Stimulated activated CD8-positive, alpha-beta memory T cell treated with anti-CD3 and anti-CD28 coated beads, Interleukin-7, amount 100 ng/mL, for 1 hour (primary cell): ENCODE data around the gene DMBT1.

Experiments
- DNase-seq, 2 donors: peaks; one replicate each; pipeline ENCODE4 v3.0.0-alpha.2; 2020; ENCODE audit warnings: low read depth in 2 of 2

DMBT1 gene

DNA sequence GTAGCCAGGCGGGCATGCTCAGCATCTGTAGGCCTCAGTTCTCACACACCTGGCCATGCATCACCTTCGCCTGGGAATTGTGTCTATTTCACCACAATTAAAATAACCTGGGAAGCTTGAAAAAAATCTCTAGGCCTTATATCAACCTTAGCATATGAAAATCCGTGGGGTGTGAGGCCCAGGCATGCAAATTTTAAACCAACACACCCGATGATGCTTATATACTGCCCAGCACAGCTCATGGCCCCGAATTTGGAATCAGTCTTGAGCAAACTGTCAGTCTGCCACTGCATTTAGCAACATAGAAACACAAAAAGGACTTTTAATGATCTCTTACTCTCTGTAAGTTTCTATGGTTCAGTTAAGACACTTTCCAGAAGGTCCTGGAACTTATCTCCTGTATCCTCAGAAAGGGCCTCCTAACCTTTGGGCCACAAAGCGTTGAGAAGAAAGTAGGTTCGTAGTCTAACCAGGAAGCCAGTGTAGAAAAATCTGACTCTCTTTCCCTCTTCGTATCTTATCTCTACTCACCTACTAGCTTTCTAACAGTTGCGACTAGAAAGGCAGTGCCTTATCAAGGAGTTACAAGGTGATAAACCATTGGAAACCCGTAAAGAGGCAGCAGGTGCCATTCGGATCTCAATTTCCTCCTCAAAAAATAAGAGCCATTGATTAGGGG, 12.0 kb upstream of the DMBT1 start:
- no peak for DNase-seq

DNA sequence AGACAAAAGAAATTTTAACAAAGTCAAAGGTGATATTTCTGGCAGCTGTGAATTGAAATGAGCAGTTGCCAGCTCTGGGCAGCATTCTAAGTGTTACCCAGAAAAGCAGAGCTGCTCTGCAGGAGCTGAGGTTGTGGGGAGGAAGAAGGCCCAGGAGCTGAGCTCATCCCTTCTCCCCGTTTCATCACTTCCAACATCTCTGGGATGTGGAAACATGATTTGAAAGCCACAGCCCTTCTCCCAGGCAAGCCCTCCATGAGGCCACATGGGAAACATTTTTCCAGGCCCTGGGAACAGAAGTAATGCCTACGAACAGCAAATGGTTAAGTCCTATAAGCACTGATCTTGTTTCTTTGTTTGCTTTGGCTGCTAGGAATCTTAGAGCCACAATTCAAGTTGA, 10.9 kb upstream of the DMBT1 start:
- no peak for DNase-seq

DNA sequence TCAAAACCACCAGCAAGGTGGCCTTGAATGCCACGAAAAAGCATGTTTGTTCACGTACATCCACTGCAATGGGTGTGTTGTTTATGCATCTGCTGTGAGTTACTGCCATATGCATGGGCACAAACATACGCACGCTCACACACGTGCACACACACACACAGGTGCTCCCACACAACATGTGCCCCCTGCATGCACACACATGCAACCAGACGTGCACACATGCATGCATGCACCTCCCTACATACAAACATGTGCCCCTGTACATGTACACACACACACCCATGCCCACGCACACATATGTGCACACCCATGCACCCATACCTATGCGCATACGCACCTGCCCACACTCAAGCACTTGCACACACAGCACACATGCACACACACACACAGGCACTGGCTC, 10.1 kb upstream of the DMBT1 start:
- DNase-seq = no peak

GRCh38 chr10:122550983-122551382, 9.6 kb upstream of the DMBT1 start:
- DNase-seq = no peak

DNA sequence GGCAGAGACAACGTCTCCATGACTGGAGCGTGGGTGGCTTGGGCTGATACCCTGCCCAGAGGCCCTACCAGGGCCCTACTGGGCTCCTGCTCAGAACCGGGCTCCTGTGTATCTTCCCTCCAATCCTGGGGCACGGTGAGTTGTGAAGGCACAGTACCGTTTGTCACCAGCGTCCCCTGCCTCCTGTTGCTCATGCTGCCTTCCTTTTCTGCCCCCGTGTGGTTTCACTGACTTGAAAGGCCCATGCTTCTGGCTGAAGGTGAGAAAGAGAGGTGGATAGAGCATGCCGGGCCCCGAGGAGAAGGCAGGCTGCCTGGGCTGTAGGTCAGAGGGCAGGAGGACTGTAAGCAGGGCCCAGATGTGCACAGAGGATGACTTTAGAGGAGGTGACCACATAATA, 9.1 kb upstream of the DMBT1 start:
- DNase-seq = no peak

DNA sequence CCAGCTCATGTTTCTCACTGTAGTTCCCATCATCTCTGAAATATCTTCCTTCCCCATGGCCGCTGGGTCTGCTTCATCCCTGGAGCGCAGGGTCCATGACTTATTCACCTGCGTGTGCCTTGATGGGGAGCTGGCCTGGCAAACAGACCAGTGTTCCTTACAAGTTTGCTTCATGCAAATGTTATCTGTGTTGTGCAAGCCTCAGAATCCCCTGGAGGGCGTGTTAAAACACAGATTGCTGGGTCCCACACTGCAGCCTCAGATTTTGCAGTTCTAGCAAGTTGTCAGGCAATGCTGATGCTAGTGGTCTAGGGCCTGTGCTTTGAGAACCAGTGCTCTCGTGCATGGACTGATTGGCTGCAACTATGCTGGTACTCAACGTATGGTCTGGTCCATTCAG, 7.2 kb upstream of the DMBT1 start:
- DNase-seq = no peak

GRCh38 chr10:122554131-122555036, 6.2 kb upstream of the DMBT1 start:
- no peak for DNase-seq

DNA sequence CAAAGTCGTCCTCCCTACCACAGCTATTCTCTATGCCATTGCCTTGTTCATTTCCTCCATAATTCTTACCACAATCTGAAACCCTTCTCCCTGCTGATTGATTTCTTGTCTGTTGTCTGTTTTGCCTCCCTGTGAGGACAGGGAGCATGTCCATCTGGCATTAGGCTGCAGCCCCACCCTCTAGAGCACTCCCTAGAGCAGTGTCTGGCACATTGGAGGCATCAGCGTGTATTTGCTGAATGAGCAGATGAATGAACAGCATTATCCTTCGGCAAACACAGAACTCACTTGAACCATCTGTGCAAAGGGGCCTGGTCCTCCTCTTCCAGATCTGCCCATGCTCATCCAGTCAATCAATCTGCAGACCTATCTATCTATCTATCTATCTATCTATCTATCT, 5.1 kb upstream of the DMBT1 start:
- DNase-seq = no peak

GRCh38 chr10:122557516-122557915, 3.0 kb upstream of the DMBT1 start:
- no peak for DNase-seq

GRCh38 chr10:122558452-122558851, 2.1 kb upstream of the DMBT1 start:
- no peak for DNase-seq

DNA sequence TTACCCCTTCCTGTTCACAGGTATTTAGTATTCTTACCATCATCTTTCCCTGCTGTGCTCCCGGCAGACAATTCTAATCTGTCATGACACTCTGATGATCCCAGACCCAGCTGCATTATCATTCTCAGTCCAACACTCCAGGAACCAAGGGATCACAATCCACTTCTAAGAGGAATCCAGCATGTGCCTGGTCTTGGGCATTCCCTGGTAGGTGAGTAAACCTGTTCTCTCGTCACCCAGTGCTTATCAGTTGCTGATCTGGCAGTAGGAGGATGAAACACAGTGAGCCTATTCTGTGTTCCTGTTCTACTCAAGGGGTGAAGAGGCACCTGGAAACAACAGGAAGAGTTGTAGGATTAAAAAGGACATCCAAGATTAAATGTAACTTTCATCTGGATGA, 1.3 kb upstream of the DMBT1 start:
- no peak for DNase-seq

DNA sequence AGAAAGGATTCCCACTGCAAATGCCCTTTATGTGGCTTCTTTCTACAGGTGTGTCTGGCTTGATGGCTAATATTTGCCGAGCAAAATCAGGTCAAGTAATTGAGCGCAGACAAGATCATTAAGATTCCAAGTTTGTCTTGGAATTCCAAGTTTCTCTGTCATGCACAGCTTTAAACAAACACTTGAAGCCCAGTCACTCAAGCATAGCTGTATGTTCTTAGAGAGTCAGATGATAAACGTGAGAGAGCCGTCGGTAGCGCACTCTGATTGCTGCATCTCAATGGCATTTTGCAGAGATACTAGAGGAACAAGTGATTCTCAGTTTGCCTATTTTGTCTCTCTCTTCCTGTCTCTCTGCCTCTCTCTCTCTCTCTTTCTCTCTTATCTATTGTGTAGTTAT, 658 bp downstream of the DMBT1 start:
- DNase-seq = no peak

GRCh38 chr10:122561792-122562191, 1.2 kb downstream of the DMBT1 start:
- no peak for DNase-seq

DNA sequence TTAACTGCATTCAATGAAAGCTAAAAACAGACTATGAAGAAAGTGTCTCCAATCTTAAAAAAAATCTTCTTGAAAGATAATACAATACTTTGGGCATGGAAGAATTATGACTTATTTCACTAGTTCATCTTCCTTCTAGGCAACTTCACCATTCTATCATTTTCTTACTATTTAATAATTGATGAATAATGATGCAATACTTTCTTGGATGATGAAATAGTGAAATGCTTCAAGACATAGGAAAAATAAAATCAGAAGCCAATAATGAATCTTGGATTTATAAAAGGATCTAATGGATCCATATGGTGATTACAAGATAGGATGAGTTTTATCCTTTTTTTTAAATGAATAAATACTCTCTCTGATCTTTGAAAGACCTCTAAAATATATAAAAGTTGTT, 4.4 kb downstream of the DMBT1 start:
- no peak for DNase-seq

- DNase-seq = peak; percentile 38 to 66
Measured at GRCh38 chr10:122565766-122566206, 5.2 kb downstream of the DMBT1 start.

DNA sequence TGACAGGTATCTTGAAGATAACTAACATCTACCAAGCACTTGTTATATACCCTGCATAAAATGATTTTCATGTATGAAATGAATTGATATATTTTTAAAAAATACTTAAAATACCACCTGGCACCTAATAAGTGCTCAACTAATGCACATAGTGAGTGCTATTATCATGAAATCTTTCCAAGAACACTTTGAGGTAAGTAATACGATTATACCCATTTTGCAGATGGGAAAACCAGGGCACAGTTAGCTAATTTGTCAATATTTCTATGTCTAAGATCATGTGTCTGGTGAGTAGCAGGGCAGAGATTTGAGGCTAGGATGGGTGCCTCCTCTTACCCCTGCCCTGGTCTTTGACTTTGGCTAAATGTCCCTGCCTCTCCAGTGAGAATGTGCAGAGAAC, 6.1 kb downstream of the DMBT1 start:
- no peak for DNase-seq

DNA sequence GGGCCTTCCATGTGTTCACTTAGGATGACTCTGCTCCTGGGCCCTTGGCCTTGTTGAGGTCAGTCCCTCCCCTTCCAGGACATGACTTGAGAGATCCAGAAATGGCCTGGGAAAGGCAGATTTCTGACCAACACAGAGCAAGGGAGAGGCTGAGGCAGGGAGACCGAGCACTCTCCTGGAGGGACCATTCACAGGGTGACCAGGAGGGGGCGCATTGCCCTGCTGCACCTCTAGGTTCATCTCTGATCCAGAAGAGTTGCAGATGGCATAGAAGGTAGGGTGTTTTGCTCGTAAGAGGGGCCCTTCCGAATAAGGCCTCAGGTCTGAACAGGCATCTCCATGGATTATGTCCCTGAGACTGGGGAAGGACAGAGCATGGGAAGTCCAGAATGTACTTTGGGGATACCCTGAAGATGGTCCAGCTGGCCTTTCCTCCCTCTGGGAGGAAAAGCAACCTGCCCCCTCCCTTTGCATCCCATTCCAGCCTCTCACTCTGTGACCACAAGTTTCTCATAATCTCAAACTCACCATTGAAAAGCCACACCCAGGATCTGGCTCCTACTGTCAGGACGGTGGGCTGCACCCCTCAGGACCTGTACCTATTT, 6.6 kb downstream of the DMBT1 start:
- no peak for DNase-seq

DNA sequence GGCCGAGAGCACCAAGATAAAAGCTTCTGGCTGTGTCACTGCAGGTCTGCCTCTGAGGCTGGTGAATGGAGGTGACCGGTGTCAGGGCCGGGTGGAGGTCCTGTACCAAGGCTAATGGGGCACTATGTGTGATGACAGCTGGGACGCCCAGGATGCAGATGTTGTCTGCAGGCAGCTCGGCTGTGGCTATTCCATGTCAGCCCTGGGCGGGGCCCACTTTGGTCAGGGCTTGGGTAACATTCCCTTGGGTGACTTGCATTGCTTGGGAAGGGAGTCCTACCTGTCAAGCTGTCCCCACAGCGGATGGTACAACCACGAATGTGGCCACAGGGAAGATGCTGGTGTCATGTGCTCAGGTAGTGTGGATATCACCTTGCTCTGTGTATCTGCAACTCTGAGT, 8.0 kb downstream of the DMBT1 start:
- no peak for DNase-seq

GRCh38 chr10:122570920-122571319, 10.4 kb downstream of the DMBT1 start:
- no peak for DNase-seq

GRCh38 chr10:122571892-122572291, 11.3 kb downstream of the DMBT1 start:
- no peak for DNase-seq

DNA sequence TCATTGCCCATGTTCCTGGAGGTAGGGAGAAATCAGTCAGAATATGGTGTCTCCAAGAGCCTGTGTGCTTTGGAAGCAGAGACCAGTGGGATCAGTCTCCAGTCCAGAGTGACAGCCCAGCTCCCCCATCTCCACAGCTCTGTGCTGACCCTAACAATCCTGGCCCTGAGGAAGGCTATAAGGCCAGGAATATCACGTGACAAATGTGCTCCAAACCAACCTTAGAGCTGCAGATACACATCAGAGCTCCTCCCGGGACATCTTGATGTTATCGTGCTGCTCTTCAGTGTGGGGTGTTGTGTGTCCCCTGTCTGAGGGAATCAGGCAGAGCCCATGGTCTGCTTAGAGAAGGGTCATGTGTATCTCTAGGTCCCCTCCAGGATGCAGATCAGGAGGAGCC, 15.2 kb downstream of the DMBT1 start:
- no peak for DNase-seq

GRCh38 chr10:122576291-122576690, 15.7 kb downstream of the DMBT1 start:
- DNase-seq = no peak
